ENCODE measurements around the gene NFKBIZ.

NFKBIZ gene

GRCh38 chr3:101848754-101849713 lies at the start of gene NFKBIZ:
Gene NFKBIZ (plus strand): TSS chr3:101849514. CDS start chr3:101849629, 115 bp downstream.
- no peak for TF ChIP-seq CTCF (IDR thresholded peaks at IDR 0.05; ENCODE audit: low read depth, low read length, missing control alignments)
- peak within 1 kb of the TSS; percentile 74 for H3K4me3 ChIP-seq (ENCODE audit: low read depth, low read length)
- H3K27ac ChIP-seq: peak within 1 kb of the TSS; percentile 93
- H3K27me3 ChIP-seq (replicated peaks): no peaks in the 10 kb centered on the region
- in situ Hi-C loops (cut with HindIII; ENCODE audit: low pct_ligation_motif_present, low sequenced_read_pairs): no loop called here
- H3K36me3 ChIP-seq (replicated peaks): peaks cover 32% of the 10 kb centered on the region
- DNase-seq: peak; percentile 95

- in situ Hi-C loops (cut with HindIII; ENCODE audit: low pct_ligation_motif_present, low sequenced_read_pairs): loop anchor here (25.0 kb wide), 1 partner anchor 736 kb away; no protein-coding TSS in a partner anchor
- Histone ChIP-seq H3K27me3 (replicated peaks) (no peaks in the 10 kb centered on the region), H3K4me3 (ENCODE audit: low read depth, low read length) (no peak overlapping the region), H3K36me3 (replicated peaks) (peaks cover 11% of the 10 kb centered on the region), H3K27ac (no peak overlapping the region)
- TF ChIP-seq CTCF (IDR thresholded peaks at IDR 0.05; ENCODE audit: low read depth, low read length, missing control alignments): no peak
- DNase-seq: no peak
Measured at GRCh38 chr3:101801174-101801573, 48.1 kb upstream of the NFKBIZ start.

GRCh38 chr3:101802179-101802578 lies 47.1 kb upstream of the NFKBIZ start:
- DNase-seq: no peak
- H3K36me3 ChIP-seq (replicated peaks): peaks cover 11% of the 10 kb centered on the region
- TF ChIP-seq CTCF (IDR thresholded peaks at IDR 0.05; ENCODE audit: low read depth, low read length, missing control alignments): no peak
- no peaks in the 10 kb centered on the region for H3K27me3 ChIP-seq (replicated peaks)
- H3K4me3 ChIP-seq (ENCODE audit: low read depth, low read length): no peak overlapping the region
- no peak overlapping the region for H3K27ac ChIP-seq
- in situ Hi-C loops (cut with HindIII; ENCODE audit: low pct_ligation_motif_present, low sequenced_read_pairs): loop anchor here (25.0 kb wide), 1 partner anchor 735 kb away; no protein-coding TSS in a partner anchor

GRCh38 chr3:101803173-101803782 lies 46.0 kb upstream of the NFKBIZ start:
- DNase-seq: peak; percentile 38
- in situ Hi-C loops (cut with HindIII; ENCODE audit: low pct_ligation_motif_present, low sequenced_read_pairs): loop anchor here (25.0 kb wide), 1 partner anchor 734 kb away; no protein-coding TSS in a partner anchor
- H3K27me3 ChIP-seq (replicated peaks): no peaks in the 10 kb centered on the region
- no peak overlapping the region for H3K4me3 ChIP-seq (ENCODE audit: low read depth, low read length)
- H3K36me3 ChIP-seq (replicated peaks): peaks cover 11% of the 10 kb centered on the region
- TF ChIP-seq CTCF (IDR thresholded peaks at IDR 0.05; ENCODE audit: low read depth, low read length, missing control alignments): peak; percentile 70
- no peak overlapping the region for H3K27ac ChIP-seq

- in situ Hi-C loops (cut with HindIII; ENCODE audit: low pct_ligation_motif_present, low sequenced_read_pairs): loop anchor here (25.0 kb wide), 1 partner anchor 733 kb away; no protein-coding TSS in a partner anchor
Measured at GRCh38 chr3:101803939-101804338, 45.4 kb upstream of the NFKBIZ start.

More at GRCh38 chr3:101803939-101804338, 45.4 kb upstream of the NFKBIZ start:
- no peak overlapping the region for H3K27ac ChIP-seq
- no peak overlapping the region for H3K4me3 ChIP-seq (ENCODE audit: low read depth, low read length)
- H3K27me3 ChIP-seq (replicated peaks): no peaks in the 10 kb centered on the region
- DNase-seq: no peak
- no peak for TF ChIP-seq CTCF (IDR thresholded peaks at IDR 0.05; ENCODE audit: low read depth, low read length, missing control alignments)
- peaks cover 11% of the 10 kb centered on the region for H3K36me3 ChIP-seq (replicated peaks)

Data from brain microvascular endothelial cell (primary cell).